GM19238 (cell line): ENCODE results near the gene GNAI1.

Experiments used
- DNase-seq: peaks from one replicate; pipeline ENCODE4 v3.0.0; 2011; ENCODE audit warnings: low spot score; ENCODE audit not compliant: insufficient read length

GNAI1 gene

GRCh38 chr7:80132594-80132993, 2.0 kb upstream of the GNAI1 start:
- no peak for DNase-seq

- no peak for DNase-seq
Observed at GRCh38 chr7:80133361-80134114, 1.1 kb upstream of the GNAI1 start.

- no peak for DNase-seq
Observed at GRCh38 chr7:80134115-80134535, 506 bp upstream of the GNAI1 start.

- DNase-seq, result no peak
Observed at GRCh38 chr7:80135309-80136104, 876 bp downstream of the GNAI1 start.

GRCh38 chr7:80136261-80137055, 1.8 kb downstream of the GNAI1 start:
- DNase-seq, result no peak

- no peak for DNase-seq
Observed at GRCh38 chr7:80137410-80137809, 2.8 kb downstream of the GNAI1 start.

GRCh38 chr7:80139236-80139635, 4.6 kb downstream of the GNAI1 start:
- no peak for DNase-seq

GRCh38 chr7:80140388-80140787, 5.8 kb downstream of the GNAI1 start:
- no peak for DNase-seq

- no peak for DNase-seq
Observed at GRCh38 chr7:80141376-80141775, 6.7 kb downstream of the GNAI1 start.

- no peak for DNase-seq
Observed at GRCh38 chr7:80142853-80143580, 8.4 kb downstream of the GNAI1 start.

GRCh38 chr7:80145780-80146422, 11.3 kb downstream of the GNAI1 start:
- no peak for DNase-seq

GRCh38 chr7:80146545-80147182, 12.0 kb downstream of the GNAI1 start:
- DNase-seq, result no peak

GRCh38 chr7:80147543-80148391, 13.1 kb downstream of the GNAI1 start:
- no peak for DNase-seq

GRCh38 chr7:80150611-80151273, 16.1 kb downstream of the GNAI1 start:
- DNase-seq, result no peak

- DNase-seq, result no peak
Observed at GRCh38 chr7:80151274-80151665, 16.6 kb downstream of the GNAI1 start.

- DNase-seq, result no peak
Observed at GRCh38 chr7:80153446-80153845, 18.8 kb downstream of the GNAI1 start.

GRCh38 chr7:80154656-80155333, 20.2 kb downstream of the GNAI1 start:
- no peak for DNase-seq

- DNase-seq, result no peak
Observed at GRCh38 chr7:80155374-80155773, 20.7 kb downstream of the GNAI1 start.
